ENCODE results near the gene SHISA6. TPM values are rescaled to one million over a fixed set of nuclear protein-coding genes. Genes with fewer than 3 reads are reported as not detected.

The SHISA6 gene
- total RNA-seq, 4 donors from 2014 or later = 0.14 to 4.2 (median 0.32) TPM; not detected in 1

DNA sequence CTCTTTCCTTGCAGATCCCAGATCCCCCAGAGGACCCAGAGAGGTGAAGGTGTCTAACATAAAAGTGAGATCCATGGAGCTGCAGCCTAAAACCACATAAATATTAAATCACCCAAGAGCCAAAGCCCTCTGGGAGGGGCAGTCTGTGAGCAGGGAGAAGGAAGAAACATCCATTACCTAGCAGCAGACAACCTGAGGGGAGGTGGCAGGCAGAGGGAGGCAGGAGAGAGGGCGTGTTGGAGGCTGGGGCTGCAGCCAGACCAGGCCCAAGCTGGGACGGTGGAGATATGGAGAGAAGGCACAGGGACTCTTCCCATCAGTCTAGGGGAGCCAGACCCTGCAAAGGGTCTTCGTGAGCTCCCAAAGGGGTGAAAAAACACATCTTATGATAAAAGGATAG is 101.1 kb downstream of the SHISA6 start:
- intact Hi-C loops (cut with DNase I; ENCODE audit: low total_unique reads) = no loop called here
- WGBS, 2 donors (ENCODE audit: low coverage in 1 of 2) = 48% methylated on average over 3 of the region's 3 CpGs; no CpG with 5 or more reads in 1 of the 2 donors
- Histone ChIP-seq H3K9me3 (no peaks in the 10 kb centered on the region), H3K36me3 (no peaks in the 10 kb centered on the region), H3K4me1 (no peaks in the 10 kb centered on the region), H3K27me3 (no peaks in the 10 kb centered on the region), H3K4me3 (no peak overlapping the region), H3K27ac (no peak overlapping the region)
- no peak for TF ChIP-seq EP300 (IDR thresholded peaks at IDR 0.05; ENCODE audit: low read depth)
- TF ChIP-seq CTCF (IDR thresholded peaks at IDR 0.05) = no peak
- no peak for TF ChIP-seq POLR2A (IDR thresholded peaks at IDR 0.05)
- TF ChIP-seq POLR2AphosphoS5 (IDR thresholded peaks at IDR 0.05) = no peak
- no peak for DNase-seq
- in situ Hi-C loops (cut with MboI; ENCODE audit: low pct_ligation_motif_present in 1 of 4, low pct_unique_long_range_greater_than_20kb in 1 of 4, low sequenced_read_pairs in 3 of 4) = no loop called here

DNA sequence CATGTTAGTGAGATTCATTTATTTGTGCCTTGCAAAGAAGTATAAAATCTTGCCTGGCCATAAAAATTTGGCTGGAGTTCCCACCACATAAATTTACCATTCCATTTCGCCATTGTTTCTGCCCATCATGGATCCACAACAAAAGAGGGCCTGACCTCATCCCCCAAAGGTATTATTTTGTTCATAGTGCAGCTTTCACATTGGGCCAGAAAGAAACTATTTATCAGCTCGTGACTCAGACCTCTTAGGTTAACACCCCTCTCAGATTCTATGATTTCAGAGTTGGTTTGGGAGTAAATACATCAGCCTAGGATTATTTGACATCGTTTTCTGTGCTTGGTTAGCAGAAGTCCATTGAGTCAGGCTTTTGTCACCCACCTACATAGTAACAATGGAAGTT is 108.1 kb downstream of the SHISA6 start:
- intact Hi-C loops (cut with DNase I; ENCODE audit: low total_unique reads) (no loop called here), in situ Hi-C loops (cut with MboI; ENCODE audit: low pct_ligation_motif_present in 1 of 4, low pct_unique_long_range_greater_than_20kb in 1 of 4, low sequenced_read_pairs in 3 of 4) (no loop called here)
- 30 to 35% methylated on average over 3 of the region's 3 CpGs for WGBS, 2 donors (ENCODE audit: low coverage in 1 of 2)
- DNase-seq = no peak
- TF ChIP-seq CTCF (IDR thresholded peaks at IDR 0.05) (no peak), EP300 (IDR thresholded peaks at IDR 0.05; ENCODE audit: low read depth) (no peak), POLR2AphosphoS5 (IDR thresholded peaks at IDR 0.05) (no peak), POLR2A (IDR thresholded peaks at IDR 0.05) (no peak)
- Histone ChIP-seq H3K9me3 (no peaks in the 10 kb centered on the region), H3K4me1 (no peaks in the 10 kb centered on the region), H3K4me3 (no peak overlapping the region), H3K36me3 (no peaks in the 10 kb centered on the region), H3K27ac (no peak overlapping the region), H3K27me3 (no peaks in the 10 kb centered on the region)

GRCh38 chr17:11351479-11351878 is 110.5 kb downstream of the SHISA6 start:
- Histone ChIP-seq H3K4me3 (no peak overlapping the region), H3K36me3 (no peaks in the 10 kb centered on the region), H3K4me1 (no peaks in the 10 kb centered on the region), H3K27ac (no peak overlapping the region), H3K27me3 (no peaks in the 10 kb centered on the region), H3K9me3 (no peaks in the 10 kb centered on the region)
- no peak for TF ChIP-seq EP300 (IDR thresholded peaks at IDR 0.05; ENCODE audit: low read depth)
- TF ChIP-seq CTCF (IDR thresholded peaks at IDR 0.05) = no peak
- no peak for TF ChIP-seq POLR2A (IDR thresholded peaks at IDR 0.05)
- no peak for TF ChIP-seq POLR2AphosphoS5 (IDR thresholded peaks at IDR 0.05)
- intact Hi-C loops (cut with DNase I; ENCODE audit: low total_unique reads) = no loop called here
- 68 to 74% methylated on average over 2 of the region's 2 CpGs for WGBS, 2 donors (ENCODE audit: low coverage in 1 of 2)
- DNase-seq = no peak
- in situ Hi-C loops (cut with MboI; ENCODE audit: low pct_ligation_motif_present in 1 of 4, low pct_unique_long_range_greater_than_20kb in 1 of 4, low sequenced_read_pairs in 3 of 4) = no loop called here

GRCh38 chr17:11353601-11354000 is 112.6 kb downstream of the SHISA6 start:
- Histone ChIP-seq H3K4me3 (no peak overlapping the region), H3K27ac (no peak overlapping the region), H3K27me3 (no peaks in the 10 kb centered on the region), H3K4me1 (no peaks in the 10 kb centered on the region), H3K9me3 (no peaks in the 10 kb centered on the region), H3K36me3 (no peaks in the 10 kb centered on the region)
- in situ Hi-C loops (cut with MboI; ENCODE audit: low pct_ligation_motif_present in 1 of 4, low pct_unique_long_range_greater_than_20kb in 1 of 4, low sequenced_read_pairs in 3 of 4) = no loop called here
- no peak for DNase-seq
- intact Hi-C loops (cut with DNase I; ENCODE audit: low total_unique reads) = no loop called here
- 45 to 54% methylated on average over 2 to 5 of the region's 5 CpGs for WGBS, 2 donors (ENCODE audit: low coverage in 1 of 2)
- TF ChIP-seq POLR2A (IDR thresholded peaks at IDR 0.05) = no peak
- TF ChIP-seq EP300 (IDR thresholded peaks at IDR 0.05; ENCODE audit: low read depth) = no peak
- no peak for TF ChIP-seq POLR2AphosphoS5 (IDR thresholded peaks at IDR 0.05)
- TF ChIP-seq CTCF (IDR thresholded peaks at IDR 0.05) = no peak

All from transverse colon (tissue), 4 donors.